ENCODE data around the gene ATXN2.
"Not testable (repeated sequence)": the region's sequence is repeated elsewhere in the genome, so short reads cannot be mapped to it uniquely, and the experiment has no call there.

Gene ATXN2

DNA sequence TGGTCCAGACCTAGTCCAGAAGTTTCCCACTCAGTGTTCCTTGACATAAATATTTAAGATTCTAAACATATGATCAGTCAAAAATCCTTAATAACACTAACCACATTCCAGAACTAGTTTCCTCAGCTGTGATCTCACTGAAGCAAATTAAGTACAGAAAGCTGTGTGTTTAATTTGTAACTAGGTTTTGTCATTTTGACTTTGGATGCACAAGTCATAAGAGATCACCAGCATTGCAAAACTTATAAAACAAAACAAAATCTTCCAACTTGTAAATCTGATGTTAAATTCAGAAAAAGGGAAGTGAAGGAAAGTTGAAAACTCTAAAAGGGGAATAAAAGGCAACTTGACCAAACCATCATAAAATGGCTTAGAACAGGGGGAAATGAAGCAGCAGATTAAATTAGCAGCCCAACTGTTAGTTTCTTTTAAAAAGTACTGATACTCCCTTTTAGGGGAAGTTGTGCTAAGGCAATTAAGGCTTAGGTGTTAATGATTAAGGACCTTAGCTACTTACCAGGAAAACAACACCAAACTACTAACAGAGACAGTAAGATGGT lies 136.8 kb downstream of the ATXN2 start:
- Histone ChIP-seq H3K27ac (no peak overlapping the region), H3K36me3 (peaks cover 39% of the 10 kb centered on the region), H3K27me3 (ENCODE audit: insufficient read depth, low read depth, severe bottlenecking) (no peaks in the 10 kb centered on the region), H3K4me3 (ENCODE audit: low read depth, low read length) (no peak overlapping the region), H3K9me3 (ENCODE audit: severe bottlenecking) (no peaks in the 10 kb centered on the region)
- no peak for DNase-seq
- TF ChIP-seq CTCF (IDR thresholded peaks at IDR 0.05; ENCODE audit: low read depth, low read length): no peak

GRCh38 chr12:111460111-111460510 lies 139.0 kb downstream of the ATXN2 start:
- not testable (repeated sequence) for H3K27me3 ChIP-seq (ENCODE audit: insufficient read depth, low read depth, severe bottlenecking); H3K27ac ChIP-seq; H3K9me3 ChIP-seq (ENCODE audit: severe bottlenecking); DNase-seq; H3K4me3 ChIP-seq (ENCODE audit: low read depth, low read length)
- peaks cover 53% of the 10 kb centered on the region for H3K36me3 ChIP-seq

DNA sequence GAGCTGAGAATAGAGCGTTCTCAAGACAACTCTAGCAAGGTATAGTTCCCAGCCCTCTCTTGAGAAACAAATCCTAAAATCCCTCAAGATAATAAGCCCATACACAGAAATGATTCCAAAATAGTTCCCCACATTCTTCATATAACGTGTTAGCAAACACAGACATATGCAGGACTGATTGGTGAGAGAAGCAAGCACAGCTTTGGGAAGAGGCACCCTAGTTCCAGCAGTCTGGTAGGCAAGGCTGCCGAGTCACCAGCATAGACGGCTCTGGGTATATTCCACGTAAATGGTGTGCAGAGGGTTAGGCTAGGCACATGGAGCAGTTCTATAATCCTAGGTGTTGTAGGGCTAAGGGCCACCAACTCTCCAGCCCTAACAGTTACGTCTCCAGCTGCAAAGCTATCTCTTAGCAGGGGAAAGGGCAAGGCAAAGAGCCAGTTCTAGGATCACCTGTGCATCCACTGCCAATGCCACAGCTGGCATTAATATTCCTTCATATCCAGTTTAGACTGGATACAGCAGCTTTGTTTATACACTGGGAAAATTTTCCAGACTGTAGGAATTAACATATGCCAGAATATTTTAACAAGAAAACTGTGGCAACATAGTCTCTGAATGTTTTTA lies 140.5 kb downstream of the ATXN2 start:
- Histone ChIP-seq H3K9me3 (ENCODE audit: severe bottlenecking) (no peaks in the 10 kb centered on the region), H3K36me3 (peaks cover 49% of the 10 kb centered on the region), H3K27ac (no peak overlapping the region), H3K27me3 (ENCODE audit: insufficient read depth, low read depth, severe bottlenecking) (no peaks in the 10 kb centered on the region), H3K4me3 (ENCODE audit: low read depth, low read length) (no peak overlapping the region)
- TF ChIP-seq CTCF (IDR thresholded peaks at IDR 0.05; ENCODE audit: low read depth, low read length): no peak
- no peak for DNase-seq

DNA sequence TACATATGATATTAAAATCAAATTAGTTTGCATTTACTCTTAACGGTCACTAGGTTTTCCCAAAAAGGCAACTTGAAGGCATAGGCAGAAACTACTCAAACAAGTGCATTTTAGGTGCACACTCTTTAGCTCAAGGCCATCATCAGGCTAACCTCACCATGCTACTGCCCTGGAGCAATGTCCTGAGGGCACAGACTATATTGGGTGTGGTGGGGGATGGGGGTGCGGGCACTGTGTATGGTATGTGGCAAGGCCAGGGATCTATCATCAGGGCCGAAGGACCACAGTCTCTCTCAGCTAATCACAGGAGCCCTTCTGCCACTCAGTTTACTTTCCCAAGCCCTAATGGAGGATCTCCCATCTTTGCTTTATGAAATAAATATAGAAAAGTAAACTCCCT lies 141.5 kb downstream of the ATXN2 start:
- DNase-seq: no peak
- H3K9me3 ChIP-seq (ENCODE audit: severe bottlenecking): no peaks in the 10 kb centered on the region
- no peak for TF ChIP-seq CTCF (IDR thresholded peaks at IDR 0.05; ENCODE audit: low read depth, low read length)

DNA sequence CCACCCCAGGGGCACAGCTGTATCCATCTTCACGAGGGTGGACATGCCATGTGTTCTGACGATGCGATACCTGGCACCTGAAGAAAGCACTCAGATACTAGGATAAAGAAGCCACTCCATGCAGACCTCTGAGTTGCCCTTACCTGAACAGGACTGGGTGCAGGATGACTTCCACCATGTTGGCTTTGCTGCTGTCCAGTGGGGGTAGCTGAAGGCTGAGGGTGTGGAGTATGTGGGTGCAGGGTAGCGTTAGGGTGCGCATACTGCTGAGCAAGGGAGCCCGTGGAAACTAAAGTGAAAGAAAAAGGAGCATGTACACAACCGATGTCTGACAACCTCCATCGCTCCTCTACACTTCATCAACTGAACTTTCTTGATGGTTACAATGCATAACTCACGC lies 142.0 kb downstream of the ATXN2 start:
- H3K4me3 ChIP-seq (ENCODE audit: low read depth, low read length): no peak overlapping the region
- H3K27me3 ChIP-seq (ENCODE audit: insufficient read depth, low read depth, severe bottlenecking): no peaks in the 10 kb centered on the region
- H3K36me3 ChIP-seq: peaks cover 50% of the 10 kb centered on the region
- no peak for TF ChIP-seq CTCF (IDR thresholded peaks at IDR 0.05; ENCODE audit: low read depth, low read length)
- no peaks in the 10 kb centered on the region for H3K9me3 ChIP-seq (ENCODE audit: severe bottlenecking)
- DNase-seq: no peak
- no peak overlapping the region for H3K27ac ChIP-seq

More for the DNA sequence above, 141.5 kb downstream of the ATXN2 start:
- no peak overlapping the region for H3K4me3 ChIP-seq (ENCODE audit: low read depth, low read length)
- H3K36me3 ChIP-seq: peaks cover 50% of the 10 kb centered on the region
- H3K27ac ChIP-seq: no peak overlapping the region
- no peaks in the 10 kb centered on the region for H3K27me3 ChIP-seq (ENCODE audit: insufficient read depth, low read depth, severe bottlenecking)

GRCh38 chr12:111455448-111456320 lies 143.4 kb downstream of the ATXN2 start:
- DNase-seq: no peak
- peaks cover 46% of the 10 kb centered on the region for H3K36me3 ChIP-seq
- H3K27me3 ChIP-seq (ENCODE audit: insufficient read depth, low read depth, severe bottlenecking): no peaks in the 10 kb centered on the region
- no peak overlapping the region for H3K27ac ChIP-seq
- H3K4me3 ChIP-seq (ENCODE audit: low read depth, low read length): no peak overlapping the region
- no peak for TF ChIP-seq CTCF (IDR thresholded peaks at IDR 0.05; ENCODE audit: low read depth, low read length)
- no peaks in the 10 kb centered on the region for H3K9me3 ChIP-seq (ENCODE audit: severe bottlenecking)
